LNCaP clone FGC (cell line): ENCODE results near the gene TRIP12.
"Not testable (repeated sequence)": the region's sequence is repeated elsewhere in the genome, so short reads cannot be mapped to it uniquely, and the experiment has no call there.

Experiments
- DNase-seq: peaks from one replicate; pipeline ENCODE4 v3.0.0-alpha.2; 2011; ENCODE audit warnings: low read depth
- H3K4me3 ChIP-seq: 2 replicates; pipeline ENCODE4 v1.5.1; 2011; ENCODE audit warnings: mild to moderate bottlenecking, low read depth, low read length, control low read depth
- TF ChIP-seq, protein P1 (sequence below): IDR thresholded peaks from 2 replicates; pipeline ENCODE4 v1.5.1; 2012; ENCODE audit warnings: mild to moderate bottlenecking; ENCODE audit not compliant: control insufficient read depth, insufficient read depth; ENCODE audit errors: extremely low read depth

TRIP12 gene

DNA sequence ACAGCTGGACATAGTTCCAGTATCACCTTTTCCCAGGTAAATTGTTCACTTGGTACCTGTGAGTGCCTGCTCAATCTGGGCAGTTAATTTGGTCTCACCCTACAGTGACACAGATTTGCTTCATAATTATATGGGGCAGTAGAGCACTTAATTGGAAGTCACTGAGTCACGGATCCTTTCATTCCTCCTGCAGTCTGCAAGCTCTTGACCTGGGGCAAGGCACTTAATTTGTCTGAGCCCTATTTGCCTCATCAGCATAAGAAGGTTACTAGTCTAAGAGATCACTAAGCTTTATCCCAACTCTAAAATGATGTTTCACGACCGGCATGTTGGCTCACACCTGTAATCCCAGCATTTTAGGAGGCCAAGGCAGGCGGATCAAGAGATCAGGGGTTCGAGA, 9.4 kb upstream of the TRIP12 start:
- no peak overlapping the region for H3K4me3 ChIP-seq
- TF ChIP-seq, protein P1, sequence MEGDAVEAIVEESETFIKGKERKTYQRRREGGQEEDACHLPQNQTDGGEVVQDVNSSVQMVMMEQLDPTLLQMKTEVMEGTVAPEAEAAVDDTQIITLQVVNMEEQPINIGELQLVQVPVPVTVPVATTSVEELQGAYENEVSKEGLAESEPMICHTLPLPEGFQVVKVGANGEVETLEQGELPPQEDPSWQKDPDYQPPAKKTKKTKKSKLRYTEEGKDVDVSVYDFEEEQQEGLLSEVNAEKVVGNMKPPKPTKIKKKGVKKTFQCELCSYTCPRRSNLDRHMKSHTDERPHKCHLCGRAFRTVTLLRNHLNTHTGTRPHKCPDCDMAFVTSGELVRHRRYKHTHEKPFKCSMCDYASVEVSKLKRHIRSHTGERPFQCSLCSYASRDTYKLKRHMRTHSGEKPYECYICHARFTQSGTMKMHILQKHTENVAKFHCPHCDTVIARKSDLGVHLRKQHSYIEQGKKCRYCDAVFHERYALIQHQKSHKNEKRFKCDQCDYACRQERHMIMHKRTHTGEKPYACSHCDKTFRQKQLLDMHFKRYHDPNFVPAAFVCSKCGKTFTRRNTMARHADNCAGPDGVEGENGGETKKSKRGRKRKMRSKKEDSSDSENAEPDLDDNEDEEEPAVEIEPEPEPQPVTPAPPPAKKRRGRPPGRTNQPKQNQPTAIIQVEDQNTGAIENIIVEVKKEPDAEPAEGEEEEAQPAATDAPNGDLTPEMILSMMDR = no peak
- no peak for DNase-seq

DNA sequence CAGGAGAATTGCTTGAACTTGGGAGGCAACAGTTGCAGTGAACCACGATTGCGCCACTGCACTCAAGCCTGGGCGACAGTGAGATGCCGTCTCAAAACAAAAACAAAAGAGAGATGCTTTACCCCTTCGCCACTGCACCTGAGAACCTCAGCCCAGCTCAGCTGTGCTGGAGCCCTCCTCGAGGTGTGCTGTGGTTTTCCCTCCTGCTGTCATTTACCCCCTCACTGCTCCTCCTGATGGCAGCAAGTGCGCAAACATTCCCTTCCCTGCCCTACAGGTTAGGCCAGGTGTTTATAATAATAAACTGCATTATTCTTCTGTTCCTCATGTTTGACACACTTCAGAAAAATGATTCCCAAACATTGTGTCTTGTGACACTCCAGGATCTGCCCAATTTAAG, 8.8 kb upstream of the TRIP12 start:
- TF ChIP-seq, protein P1 = peak; percentile 17; the same call in 1 of the 2 replicates

DNA sequence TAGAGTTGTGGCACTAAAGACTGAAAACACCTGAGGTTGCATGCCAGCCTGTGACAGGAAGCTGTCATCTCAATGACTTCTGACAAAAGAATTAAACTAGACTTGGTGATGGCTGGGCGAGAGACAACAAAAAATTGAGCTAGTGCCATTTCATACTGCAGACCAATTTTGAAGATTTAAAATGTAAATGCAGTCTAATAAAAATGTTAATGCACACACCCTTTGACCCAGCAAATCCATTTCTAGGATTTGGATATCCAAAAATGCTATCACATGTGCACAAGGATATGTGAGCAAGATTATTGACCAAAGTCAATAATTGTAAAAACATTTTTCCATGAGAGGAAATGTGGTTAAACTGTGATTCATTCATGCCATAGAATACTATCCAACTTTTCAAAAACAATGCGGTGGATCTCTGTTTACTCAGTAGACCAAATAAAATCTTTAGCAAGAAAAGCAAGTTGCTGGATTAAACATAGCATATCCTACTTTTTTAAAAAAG, 6.1 kb upstream of the TRIP12 start:
- DNase-seq = peak; percentile 50
- TF ChIP-seq, protein P1 = no peak
- no peak overlapping the region for H3K4me3 ChIP-seq

More for the DNA sequence above, 8.8 kb upstream of the TRIP12 start:
- DNase-seq = no peak
- no peak overlapping the region for H3K4me3 ChIP-seq

DNA sequence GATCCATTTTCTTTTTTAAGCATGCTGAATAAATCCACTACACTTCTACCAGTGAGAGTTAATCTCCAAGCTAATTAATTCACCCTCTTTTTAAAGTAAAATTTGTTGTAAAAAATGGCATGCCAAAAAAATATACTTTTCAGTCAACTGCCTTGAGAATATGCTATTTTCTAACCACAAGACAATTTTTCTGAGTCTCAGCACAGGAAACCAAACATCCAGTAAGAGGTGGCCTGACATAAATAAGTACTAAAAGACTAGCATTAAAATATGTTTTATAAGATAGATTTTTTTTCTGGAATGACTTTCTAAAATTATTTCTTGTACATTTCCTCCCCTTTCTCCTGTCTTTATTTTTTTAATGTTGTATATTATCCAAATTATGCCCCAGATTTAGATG, 3.4 kb upstream of the TRIP12 start:
- TF ChIP-seq, protein P1 = no peak
- no peak overlapping the region for H3K4me3 ChIP-seq
- DNase-seq = no peak

DNA sequence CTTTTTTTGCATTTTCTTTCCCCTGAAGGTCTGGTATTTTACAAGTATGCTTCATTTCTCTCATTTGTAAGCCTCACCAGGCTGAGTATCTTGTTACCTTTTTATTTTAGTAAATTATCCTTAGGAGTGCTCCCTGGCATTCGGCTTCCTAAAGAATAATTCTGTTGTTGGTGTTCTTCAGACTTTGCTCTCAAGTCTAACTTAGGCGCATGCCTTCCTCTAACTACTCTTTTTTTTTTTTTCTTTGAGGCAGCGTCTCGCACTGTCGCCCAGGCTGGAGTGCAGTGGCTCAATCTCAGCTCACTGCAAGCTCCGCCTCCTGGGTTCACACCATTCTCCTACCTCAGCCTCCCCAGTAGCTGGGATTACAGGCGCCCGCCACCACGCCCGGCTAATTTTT, 2.7 kb upstream of the TRIP12 start:
- DNase-seq, H3K4me3 ChIP-seq: not testable (repeated sequence)

DNA sequence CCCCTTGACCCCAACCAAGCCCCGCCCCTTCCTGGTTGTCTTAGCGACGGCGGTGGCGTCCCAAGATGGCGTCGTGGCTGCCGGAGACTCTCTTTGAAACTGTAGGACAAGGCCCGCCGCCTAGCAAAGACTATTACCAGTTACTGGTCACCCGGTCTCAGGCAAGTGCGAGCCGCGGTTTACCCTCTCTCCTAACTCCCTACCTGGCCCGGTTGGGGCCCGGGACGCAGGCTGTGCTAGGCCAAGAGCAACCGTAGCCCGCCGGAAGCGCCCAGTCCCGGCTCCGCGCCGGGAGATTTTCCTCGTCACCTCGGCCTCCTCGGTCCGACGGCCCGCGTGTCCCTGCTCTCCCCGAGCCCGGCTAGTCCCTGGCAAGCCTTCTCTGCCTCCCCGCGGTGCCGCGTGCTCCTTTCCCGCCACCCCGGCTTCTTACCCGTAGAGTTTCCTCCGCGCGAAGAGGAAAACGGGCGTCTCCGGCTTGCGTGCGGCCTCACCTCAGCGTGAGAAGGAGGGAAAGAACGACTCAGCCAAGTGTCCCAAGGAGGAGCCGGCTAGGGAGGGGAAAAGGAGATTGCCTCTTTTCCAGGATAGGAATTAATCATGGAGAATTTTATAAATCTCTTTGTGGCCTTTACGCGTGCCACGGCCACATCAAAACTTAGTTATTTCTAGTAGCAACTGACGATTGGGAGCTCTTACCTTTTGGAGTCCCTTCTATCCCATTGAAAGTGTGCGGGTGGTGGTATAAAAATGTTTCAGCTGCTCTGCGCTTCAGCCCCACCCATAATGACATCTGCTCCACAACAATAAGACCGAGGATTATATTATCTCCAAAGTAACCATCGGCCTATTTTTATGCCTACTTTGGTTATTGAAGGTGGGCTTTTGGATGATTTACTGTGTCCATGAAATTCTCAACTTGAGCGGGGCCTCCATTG, 909 bp upstream of the TRIP12 start, which contains the start of gene FBXO36:
Gene FBXO36, plus strand, starts transcription at position 55 of the 938 bp plus-strand sequence. Its CDS starts 11 bp downstream, at position 66.
- DNase-seq = no peak
- TF ChIP-seq, protein P1 = no peak
- H3K4me3 ChIP-seq = peak within 1 kb of the TSS; percentile 83

DNA sequence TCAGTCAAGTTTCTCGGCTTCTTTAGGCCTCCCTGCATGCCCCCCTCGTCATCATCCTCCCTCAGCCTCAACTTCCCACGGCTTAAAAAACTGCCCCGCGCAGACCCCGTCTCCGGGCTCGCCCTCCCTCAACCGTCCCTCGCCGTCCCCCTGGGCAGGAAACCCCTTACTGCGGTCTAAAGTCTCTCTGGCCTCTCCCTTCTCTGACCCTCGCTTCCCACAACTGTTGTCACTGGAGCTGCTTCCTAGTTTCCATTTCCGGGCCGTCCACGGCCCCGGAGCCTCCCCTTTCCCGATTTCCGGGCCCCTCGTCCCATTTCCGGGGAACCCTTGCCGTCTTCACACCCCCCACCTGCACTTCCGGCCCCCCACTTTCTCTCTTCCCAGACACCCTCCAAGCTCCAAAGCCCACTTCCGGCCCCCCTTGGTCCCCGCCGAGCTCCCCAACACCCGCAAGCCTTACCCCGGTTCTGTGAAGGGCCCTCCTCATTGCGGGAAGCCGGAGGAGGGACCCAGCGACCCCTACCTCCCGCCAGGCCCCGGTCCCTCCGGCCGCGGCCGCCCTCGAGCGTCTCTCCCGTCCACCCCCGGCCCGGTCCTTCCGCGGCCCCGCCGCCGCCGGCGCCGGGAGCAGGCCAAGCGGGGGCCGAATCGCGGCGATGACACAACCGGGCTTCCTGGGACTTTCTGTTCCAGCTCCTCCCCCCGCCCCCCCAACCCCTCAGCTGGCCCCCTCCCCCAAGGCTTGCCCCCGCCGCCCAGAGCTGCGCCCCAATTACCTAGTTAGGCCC, 513 bp downstream of the TRIP12 start:
- H3K4me3 ChIP-seq = peak overlapping the region; percentile 83
- TF ChIP-seq, protein P1 = no peak
- no peak for DNase-seq
